Measurements from ENCODE around the gene MBNL2.

The MBNL2 gene

GRCh38 chr13:97367016-97367822 lies 145.1 kb downstream of the MBNL2 start:
- TF ChIP-seq YY1 (IDR thresholded peaks at IDR 0.05; ENCODE audit: low read depth) (no peak), NFIC (IDR thresholded peaks at IDR 0.05) (no peak), TCF12 (IDR thresholded peaks at IDR 0.05; ENCODE audit: low read depth) (no peak), TAF1 (IDR thresholded peaks at IDR 0.05; ENCODE audit: low read depth) (no peak)
- TF ChIP-seq, protein P1, sequence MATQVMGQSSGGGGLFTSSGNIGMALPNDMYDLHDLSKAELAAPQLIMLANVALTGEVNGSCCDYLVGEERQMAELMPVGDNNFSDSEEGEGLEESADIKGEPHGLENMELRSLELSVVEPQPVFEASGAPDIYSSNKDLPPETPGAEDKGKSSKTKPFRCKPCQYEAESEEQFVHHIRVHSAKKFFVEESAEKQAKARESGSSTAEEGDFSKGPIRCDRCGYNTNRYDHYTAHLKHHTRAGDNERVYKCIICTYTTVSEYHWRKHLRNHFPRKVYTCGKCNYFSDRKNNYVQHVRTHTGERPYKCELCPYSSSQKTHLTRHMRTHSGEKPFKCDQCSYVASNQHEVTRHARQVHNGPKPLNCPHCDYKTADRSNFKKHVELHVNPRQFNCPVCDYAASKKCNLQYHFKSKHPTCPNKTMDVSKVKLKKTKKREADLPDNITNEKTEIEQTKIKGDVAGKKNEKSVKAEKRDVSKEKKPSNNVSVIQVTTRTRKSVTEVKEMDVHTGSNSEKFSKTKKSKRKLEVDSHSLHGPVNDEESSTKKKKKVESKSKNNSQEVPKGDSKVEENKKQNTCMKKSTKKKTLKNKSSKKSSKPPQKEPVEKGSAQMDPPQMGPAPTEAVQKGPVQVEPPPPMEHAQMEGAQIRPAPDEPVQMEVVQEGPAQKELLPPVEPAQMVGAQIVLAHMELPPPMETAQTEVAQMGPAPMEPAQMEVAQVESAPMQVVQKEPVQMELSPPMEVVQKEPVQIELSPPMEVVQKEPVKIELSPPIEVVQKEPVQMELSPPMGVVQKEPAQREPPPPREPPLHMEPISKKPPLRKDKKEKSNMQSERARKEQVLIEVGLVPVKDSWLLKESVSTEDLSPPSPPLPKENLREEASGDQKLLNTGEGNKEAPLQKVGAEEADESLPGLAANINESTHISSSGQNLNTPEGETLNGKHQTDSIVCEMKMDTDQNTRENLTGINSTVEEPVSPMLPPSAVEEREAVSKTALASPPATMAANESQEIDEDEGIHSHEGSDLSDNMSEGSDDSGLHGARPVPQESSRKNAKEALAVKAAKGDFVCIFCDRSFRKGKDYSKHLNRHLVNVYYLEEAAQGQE (IDR thresholded peaks at IDR 0.05; ENCODE audit: low read depth) = no peak
- TF ChIP-seq, protein P2, sequence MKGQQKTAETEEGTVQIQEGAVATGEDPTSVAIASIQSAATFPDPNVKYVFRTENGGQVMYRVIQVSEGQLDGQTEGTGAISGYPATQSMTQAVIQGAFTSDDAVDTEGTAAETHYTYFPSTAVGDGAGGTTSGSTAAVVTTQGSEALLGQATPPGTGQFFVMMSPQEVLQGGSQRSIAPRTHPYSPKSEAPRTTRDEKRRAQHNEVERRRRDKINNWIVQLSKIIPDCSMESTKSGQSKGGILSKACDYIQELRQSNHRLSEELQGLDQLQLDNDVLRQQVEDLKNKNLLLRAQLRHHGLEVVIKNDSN (IDR thresholded peaks at IDR 0.05) = no peak

- TF ChIP-seq, protein P2 (IDR thresholded peaks at IDR 0.05) = no peak
- no peak for TF ChIP-seq YY1 (IDR thresholded peaks at IDR 0.05; ENCODE audit: low read depth)
- TF ChIP-seq TAF1 (IDR thresholded peaks at IDR 0.05; ENCODE audit: low read depth) = no peak
- TF ChIP-seq, protein P3, sequence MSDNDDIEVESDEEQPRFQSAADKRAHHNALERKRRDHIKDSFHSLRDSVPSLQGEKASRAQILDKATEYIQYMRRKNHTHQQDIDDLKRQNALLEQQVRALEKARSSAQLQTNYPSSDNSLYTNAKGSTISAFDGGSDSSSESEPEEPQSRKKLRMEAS (IDR thresholded peaks at IDR 0.05) = no peak
- no peak for TF ChIP-seq NFIC (IDR thresholded peaks at IDR 0.05)
- TF ChIP-seq RAD21 (IDR thresholded peaks at IDR 0.05; ENCODE audit: low read depth) = no peak
- no peak for TF ChIP-seq EGR1 (IDR thresholded peaks at IDR 0.05)
- TF ChIP-seq CREB1 (IDR thresholded peaks at IDR 0.05; ENCODE audit: low read depth) = no peak
- TF ChIP-seq TCF12 (IDR thresholded peaks at IDR 0.05; ENCODE audit: low read depth) = no peak
Observed at GRCh38 chr13:97369261-97369893, 147.2 kb downstream of the MBNL2 start.

DNA sequence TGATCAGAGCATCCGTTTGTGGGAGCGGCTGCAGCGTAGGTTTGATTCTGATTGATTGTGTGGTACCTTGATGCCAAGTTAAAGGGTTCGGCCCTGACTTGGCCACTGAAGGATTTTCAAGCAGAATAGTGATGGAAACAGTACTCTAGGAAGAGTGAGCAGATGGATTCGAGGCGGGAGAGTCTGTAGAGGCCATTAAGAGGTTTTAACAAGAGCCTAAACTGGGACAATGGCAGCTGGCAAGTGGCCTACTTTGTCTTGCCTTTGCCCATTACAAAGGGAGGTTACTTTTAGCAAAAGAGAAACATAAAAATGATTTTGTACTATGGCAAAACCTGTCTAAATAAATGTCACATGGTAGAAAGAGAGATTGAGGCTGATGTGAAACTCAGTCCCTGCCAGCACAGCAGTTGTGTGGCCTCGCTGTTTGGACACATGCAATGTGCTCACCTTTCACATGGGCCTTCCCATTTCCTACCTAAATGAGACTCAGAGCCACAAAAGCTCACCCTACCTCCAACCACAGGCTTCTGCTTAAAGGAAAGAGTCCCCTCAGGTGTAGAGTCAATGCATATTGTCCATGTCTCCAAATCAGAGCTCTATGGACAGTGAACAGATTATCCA lies 149.5 kb downstream of the MBNL2 start:
- TF ChIP-seq EGR1 (IDR thresholded peaks at IDR 0.05) = no peak

DNA sequence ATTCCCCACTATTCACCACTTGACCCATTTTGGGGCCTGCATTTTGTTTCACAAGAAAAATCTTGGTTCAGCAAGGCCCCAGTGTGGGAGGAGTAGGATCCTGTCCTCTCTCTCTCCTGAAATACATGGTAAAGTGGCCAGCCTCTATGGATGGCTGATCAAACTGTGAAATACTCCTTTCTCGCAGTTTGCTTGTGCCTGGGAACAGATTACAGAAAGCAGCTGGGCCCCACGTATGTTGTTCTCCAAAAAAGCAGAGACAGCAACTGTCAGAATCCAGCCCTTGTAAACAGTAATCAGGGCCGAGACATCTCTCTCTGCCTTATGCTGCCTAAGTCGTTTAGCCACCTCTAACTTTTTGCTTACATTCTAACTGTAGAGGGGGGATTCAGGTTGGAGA lies 150.8 kb downstream of the MBNL2 start:
- TF ChIP-seq, protein P2 (IDR thresholded peaks at IDR 0.05) = no peak
- TF ChIP-seq, protein P1 (IDR thresholded peaks at IDR 0.05; ENCODE audit: low read depth) = no peak
- no peak for TF ChIP-seq TAF1 (IDR thresholded peaks at IDR 0.05; ENCODE audit: low read depth)
- no peak for TF ChIP-seq NFIC (IDR thresholded peaks at IDR 0.05)

- TF ChIP-seq, protein P2 (IDR thresholded peaks at IDR 0.05) = no peak
- TF ChIP-seq TAF1 (IDR thresholded peaks at IDR 0.05; ENCODE audit: low read depth) (no peak), ZBTB7A (IDR thresholded peaks at IDR 0.05; ENCODE audit: low read depth) (no peak), TCF12 (IDR thresholded peaks at IDR 0.05; ENCODE audit: low read depth) (no peak), EGR1 (IDR thresholded peaks at IDR 0.05) (no peak), YY1 (IDR thresholded peaks at IDR 0.05; ENCODE audit: low read depth) (no peak), CREB1 (IDR thresholded peaks at IDR 0.05; ENCODE audit: low read depth) (no peak)
- TF ChIP-seq, protein P1 (IDR thresholded peaks at IDR 0.05; ENCODE audit: low read depth) = no peak
Observed at GRCh38 chr13:97373787-97374186, 151.7 kb downstream of the MBNL2 start.
